Measurements from ENCODE around the gene GPR61. TPM values are rescaled to one million over a fixed set of nuclear protein-coding genes. Genes with fewer than 3 reads are reported as not detected.

GPR61 gene
- total RNA-seq, 4 donors from 2014 or later: not detected

GRCh38 chr1:109535971-109536491, 3.6 kb upstream of the GPR61 start:
- 63 to 82% methylated on average over 3 to 4 of the region's 5 CpGs for WGBS, 2 donors

GRCh38 chr1:109537450-109538178, 2.1 kb upstream of the GPR61 start:
- intact Hi-C loops (cut with DNase I): no loop called here
- 74 to 85% methylated on average over 7 to 8 of the region's 9 CpGs for WGBS, 2 donors
- no peaks in the 10 kb centered on the region for H3K9me3 ChIP-seq
- no peaks in the 10 kb centered on the region for H3K36me3 ChIP-seq
- H3K27me3 ChIP-seq: no peaks in the 10 kb centered on the region
- H3K4me3 ChIP-seq: no peak overlapping the region
- no peak overlapping the region for H3K27ac ChIP-seq
- H3K4me1 ChIP-seq: peaks cover 0 to 13% (median 3%) of the 10 kb centered on the region in 3 donors
- no peak for DNase-seq
- TF ChIP-seq POLR2A (IDR thresholded peaks at IDR 0.05): no peak
- TF ChIP-seq, protein P1, sequence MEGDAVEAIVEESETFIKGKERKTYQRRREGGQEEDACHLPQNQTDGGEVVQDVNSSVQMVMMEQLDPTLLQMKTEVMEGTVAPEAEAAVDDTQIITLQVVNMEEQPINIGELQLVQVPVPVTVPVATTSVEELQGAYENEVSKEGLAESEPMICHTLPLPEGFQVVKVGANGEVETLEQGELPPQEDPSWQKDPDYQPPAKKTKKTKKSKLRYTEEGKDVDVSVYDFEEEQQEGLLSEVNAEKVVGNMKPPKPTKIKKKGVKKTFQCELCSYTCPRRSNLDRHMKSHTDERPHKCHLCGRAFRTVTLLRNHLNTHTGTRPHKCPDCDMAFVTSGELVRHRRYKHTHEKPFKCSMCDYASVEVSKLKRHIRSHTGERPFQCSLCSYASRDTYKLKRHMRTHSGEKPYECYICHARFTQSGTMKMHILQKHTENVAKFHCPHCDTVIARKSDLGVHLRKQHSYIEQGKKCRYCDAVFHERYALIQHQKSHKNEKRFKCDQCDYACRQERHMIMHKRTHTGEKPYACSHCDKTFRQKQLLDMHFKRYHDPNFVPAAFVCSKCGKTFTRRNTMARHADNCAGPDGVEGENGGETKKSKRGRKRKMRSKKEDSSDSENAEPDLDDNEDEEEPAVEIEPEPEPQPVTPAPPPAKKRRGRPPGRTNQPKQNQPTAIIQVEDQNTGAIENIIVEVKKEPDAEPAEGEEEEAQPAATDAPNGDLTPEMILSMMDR (IDR thresholded peaks at IDR 0.05): no peak

More at GRCh38 chr1:109535971-109536491, 3.6 kb upstream of the GPR61 start:
- Histone ChIP-seq H3K4me1 (peaks cover 0 to 21% (median 5%) of the 10 kb centered on the region in 3 donors), H3K9me3 (no peaks in the 10 kb centered on the region), H3K36me3 (no peaks in the 10 kb centered on the region), H3K4me3 (no peak overlapping the region), H3K27me3 (no peaks in the 10 kb centered on the region), H3K27ac (peak overlapping the region in 2 of 4 donors; percentile 5 to 46)
- DNase-seq: no peak
- no peak for TF ChIP-seq POLR2A (IDR thresholded peaks at IDR 0.05)
- TF ChIP-seq, protein P1 (IDR thresholded peaks at IDR 0.05): no peak
- intact Hi-C loops (cut with DNase I): no loop called here

GRCh38 chr1:109538827-109539555, 681 bp upstream of the GPR61 start:
- Histone ChIP-seq H3K36me3 (no peaks in the 10 kb centered on the region), H3K27ac (no peak overlapping the region), H3K4me1 (peaks cover 0 to 8% (median 0%) of the 10 kb centered on the region in 3 donors), H3K27me3 (no peaks in the 10 kb centered on the region), H3K9me3 (no peaks in the 10 kb centered on the region), H3K4me3 (no peak overlapping the region)
- intact Hi-C loops (cut with DNase I): no loop called here
- 83 to 88% methylated on average over 7 to 9 of the region's 9 CpGs for WGBS, 2 donors
- TF ChIP-seq, protein P1 (IDR thresholded peaks at IDR 0.05): no peak
- no peak for TF ChIP-seq POLR2A (IDR thresholded peaks at IDR 0.05)
- no peak for DNase-seq

- peaks cover 0 to 6% (median 0%) of the 10 kb centered on the region in 3 donors for H3K4me1 ChIP-seq
- H3K36me3 ChIP-seq: no peaks in the 10 kb centered on the region
- no peaks in the 10 kb centered on the region for H3K9me3 ChIP-seq
- intact Hi-C loops (cut with DNase I): loop anchor here (5.0 to 10.0 kb wide), 2 partner anchors 96 to 444 kb away; partner anchors contain the start of gene AHCYL1
- H3K27ac ChIP-seq: no peak overlapping the region
- TF ChIP-seq, protein P1 (IDR thresholded peaks at IDR 0.05): no peak
- no peak for TF ChIP-seq POLR2A (IDR thresholded peaks at IDR 0.05)
- H3K27me3 ChIP-seq: no peaks in the 10 kb centered on the region
- H3K4me3 ChIP-seq: no peak overlapping the region
- 89 to 100% methylated on average over 1 to 3 of the region's 3 CpGs for WGBS, 2 donors
- no peak for DNase-seq
These were observed 1.4 kb downstream of the GPR61 start for GRCh38 chr1:109541102-109541501.

GRCh38 chr1:109542657-109543056, 3.0 kb downstream of the GPR61 start:
- TF ChIP-seq, protein P1 (IDR thresholded peaks at IDR 0.05): no peak
- no peak for TF ChIP-seq POLR2A (IDR thresholded peaks at IDR 0.05)
- Histone ChIP-seq H3K4me3 (no peak overlapping the region), H3K27ac (no peak overlapping the region), H3K9me3 (no peaks in the 10 kb centered on the region), H3K4me1 (peaks cover 7 to 17% (median 13%) of the 10 kb centered on the region in 3 donors), H3K27me3 (no peaks in the 10 kb centered on the region), H3K36me3 (no peaks in the 10 kb centered on the region)
- 76 to 92% methylated on average over 7 to 9 of the region's 10 CpGs for WGBS, 2 donors
- intact Hi-C loops (cut with DNase I): loop anchor here (5.0 to 10.0 kb wide), 2 partner anchors 95 to 442 kb away; partner anchors contain the start of gene AHCYL1
- DNase-seq: no peak
